NCI-H524 (cell line): ENCODE measurements around the gene RRN3.
"Not testable (repeated sequence)": the region's sequence is repeated elsewhere in the genome, so short reads cannot be mapped to it uniquely, and the experiment has no call there.

ENCODE experiments used
- DNase-seq, 2 experiments: peaks; one replicate each; lab custom pipeline; 2025; lab: John Stamatoyannopoulos, UW

Gene RRN3, protein sequence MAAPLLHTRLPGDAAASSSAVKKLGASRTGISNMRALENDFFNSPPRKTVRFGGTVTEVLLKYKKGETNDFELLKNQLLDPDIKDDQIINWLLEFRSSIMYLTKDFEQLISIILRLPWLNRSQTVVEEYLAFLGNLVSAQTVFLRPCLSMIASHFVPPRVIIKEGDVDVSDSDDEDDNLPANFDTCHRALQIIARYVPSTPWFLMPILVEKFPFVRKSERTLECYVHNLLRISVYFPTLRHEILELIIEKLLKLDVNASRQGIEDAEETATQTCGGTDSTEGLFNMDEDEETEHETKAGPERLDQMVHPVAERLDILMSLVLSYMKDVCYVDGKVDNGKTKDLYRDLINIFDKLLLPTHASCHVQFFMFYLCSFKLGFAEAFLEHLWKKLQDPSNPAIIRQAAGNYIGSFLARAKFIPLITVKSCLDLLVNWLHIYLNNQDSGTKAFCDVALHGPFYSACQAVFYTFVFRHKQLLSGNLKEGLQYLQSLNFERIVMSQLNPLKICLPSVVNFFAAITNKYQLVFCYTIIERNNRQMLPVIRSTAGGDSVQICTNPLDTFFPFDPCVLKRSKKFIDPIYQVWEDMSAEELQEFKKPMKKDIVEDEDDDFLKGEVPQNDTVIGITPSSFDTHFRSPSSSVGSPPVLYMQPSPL

GRCh38 chr16:15093955-15094827, at the start of gene RRN3:
Gene RRN3 (minus strand): TSS chr16:15094272. CDS start chr16:15094233, 39 bp downstream.
- DNase-seq: peak; percentile 84 to 95

DNA sequence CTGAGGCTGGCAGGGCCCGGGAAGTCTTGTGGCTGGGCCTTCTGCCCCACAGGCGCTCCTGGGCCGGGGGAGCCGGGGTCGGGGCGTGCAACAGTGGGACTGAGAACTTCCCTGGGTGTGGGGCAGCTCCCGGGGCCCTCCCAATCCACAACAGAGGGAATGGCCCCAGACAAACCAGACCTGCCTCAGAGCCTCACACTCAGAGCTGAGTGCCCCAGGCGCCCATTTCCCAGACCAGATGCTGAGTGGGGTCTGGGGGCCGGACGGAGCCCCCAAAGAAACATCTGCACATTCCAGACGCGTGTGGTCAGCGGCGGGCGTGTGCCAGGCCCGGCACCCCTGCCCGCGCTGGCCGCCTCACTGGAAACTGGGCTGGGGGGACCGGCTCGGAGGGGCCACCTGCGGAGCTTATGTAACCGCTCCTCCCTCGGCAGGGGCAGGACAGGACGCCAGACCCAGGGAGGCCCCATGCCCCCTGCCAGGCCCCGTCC, 49.6 kb upstream of the RRN3 start:
- not testable (repeated sequence) for DNase-seq

GRCh38 chr16:15142891-15143600, 49.0 kb upstream of the RRN3 start:
- DNase-seq: not testable (repeated sequence)

GRCh38 chr16:15142107-15142890, 48.2 kb upstream of the RRN3 start:
- DNase-seq: not testable (repeated sequence)

GRCh38 chr16:15141586-15141985, 47.5 kb upstream of the RRN3 start:
- no peak for DNase-seq

GRCh38 chr16:15140444-15141365, 46.6 kb upstream of the RRN3 start:
- DNase-seq: not testable (repeated sequence)

DNA sequence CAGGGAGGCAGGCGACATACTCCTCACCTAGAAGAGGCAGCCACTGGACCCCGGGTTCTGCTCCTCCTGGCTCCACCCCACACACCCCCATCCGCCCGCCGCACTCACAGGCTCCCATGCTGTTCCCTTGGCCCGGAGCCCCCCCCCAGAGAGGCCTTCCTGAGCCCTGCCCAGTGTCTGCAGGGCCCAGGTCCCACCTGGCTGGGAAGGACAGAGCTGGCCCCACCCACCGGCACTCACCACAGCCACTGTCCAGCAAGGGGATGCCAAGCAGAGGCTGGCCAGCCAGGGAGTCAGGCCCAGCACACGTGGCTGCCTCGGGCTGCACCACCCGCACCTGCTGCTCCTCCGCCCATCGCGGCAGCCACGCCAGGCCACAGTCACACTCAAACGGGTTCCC, 43.4 kb upstream of the RRN3 start:
- not testable (repeated sequence) for DNase-seq

DNA sequence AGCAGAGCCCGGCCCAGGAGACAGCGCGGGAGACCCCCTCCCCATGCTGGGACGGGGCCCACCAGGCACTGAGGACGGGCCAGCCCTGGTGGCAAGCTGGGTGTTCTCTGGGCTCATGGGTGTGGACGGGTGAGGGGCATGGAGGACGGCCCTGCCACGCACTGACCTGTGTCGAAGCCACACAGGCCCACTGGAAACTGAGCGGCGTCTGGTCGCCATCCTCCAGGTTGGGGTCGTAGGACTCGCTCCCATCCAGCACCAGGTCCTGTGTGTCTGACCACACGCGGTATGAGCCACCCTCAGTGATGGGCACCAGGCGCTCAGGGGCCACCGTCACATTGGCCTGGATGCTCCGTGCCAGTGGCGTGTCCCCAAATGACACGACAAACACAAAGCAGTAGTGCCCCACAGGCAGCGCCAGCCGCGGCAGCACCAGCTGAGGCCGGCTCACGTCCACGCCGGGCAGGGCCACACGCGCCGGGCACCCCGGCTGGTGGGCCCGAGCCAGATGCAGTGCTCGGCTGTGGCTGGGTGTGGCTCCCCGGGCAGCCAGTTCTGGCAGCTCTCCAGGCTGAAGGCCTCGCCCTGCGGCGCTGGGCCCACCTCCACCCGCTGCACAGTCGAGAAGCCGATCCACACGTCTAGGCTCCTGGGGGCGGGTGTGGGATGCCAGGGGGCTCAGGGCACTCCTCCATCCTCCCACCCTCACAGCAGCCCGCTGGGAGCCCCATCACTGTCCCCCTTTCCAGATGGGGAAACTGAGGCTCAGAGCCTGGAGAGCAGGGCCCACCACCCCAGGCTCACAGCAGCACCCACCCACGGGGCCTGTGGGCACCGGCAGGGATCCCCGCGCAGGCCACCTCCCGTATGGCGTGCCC, 41.6 kb upstream of the RRN3 start:
- DNase-seq: not testable (repeated sequence)

GRCh38 chr16:15134752-15135482, 40.8 kb upstream of the RRN3 start:
- DNase-seq: not testable (repeated sequence)

DNA sequence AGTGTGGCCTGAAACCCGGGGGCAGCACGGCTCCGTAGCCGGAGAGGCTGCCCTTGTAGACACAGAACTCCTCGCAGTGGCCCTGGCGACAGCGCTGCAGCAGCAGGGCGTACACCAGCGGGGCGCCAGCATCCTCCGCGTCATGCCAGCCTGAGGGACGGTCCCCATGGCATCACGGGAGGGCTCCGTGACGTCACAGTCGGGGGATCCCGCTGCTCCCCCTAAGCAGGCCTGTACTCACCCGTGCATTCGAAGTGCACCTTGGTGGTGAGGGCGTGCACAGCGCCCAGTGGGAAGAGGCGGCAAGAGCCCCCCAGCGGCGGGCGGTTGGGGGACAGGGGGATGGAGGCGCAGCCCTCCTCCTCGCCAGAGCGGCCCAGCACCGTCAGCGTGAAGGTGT, 39.5 kb upstream of the RRN3 start:
- DNase-seq: not testable (repeated sequence)

DNA sequence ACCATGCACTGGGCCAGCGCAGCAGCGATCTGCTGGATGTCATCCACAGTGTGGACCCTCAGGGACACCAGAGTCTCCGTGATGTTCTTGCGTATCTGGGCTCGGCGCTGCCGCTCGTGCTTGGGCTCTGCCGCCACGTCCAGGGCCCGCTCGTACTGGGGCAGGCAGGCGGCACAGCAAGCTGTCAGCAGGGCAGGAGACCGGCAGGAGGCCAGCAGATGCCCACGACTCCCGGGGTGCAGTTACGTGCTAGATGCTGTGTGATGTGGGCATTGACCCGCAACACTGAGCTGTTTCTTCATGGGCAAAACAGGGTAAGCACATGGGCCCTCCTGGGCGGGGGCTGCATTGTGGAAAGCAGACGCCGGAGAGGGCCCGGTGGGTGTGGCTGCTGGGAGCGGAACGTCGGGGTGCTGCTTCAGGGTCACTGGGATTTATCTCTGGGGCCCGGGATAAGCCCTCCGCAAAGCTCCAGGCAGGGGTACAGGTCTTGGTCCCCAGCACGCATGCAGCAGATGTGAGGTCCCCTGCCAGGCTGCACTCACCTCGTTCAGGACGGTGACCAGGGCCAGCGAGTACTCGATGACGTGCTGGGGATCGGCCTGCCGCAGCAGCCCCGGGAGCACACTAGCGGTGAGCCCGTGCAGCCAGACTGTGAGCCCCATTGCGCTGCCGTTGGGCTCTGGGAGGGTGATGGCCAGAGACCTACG, 38.8 kb upstream of the RRN3 start:
- DNase-seq: not testable (repeated sequence)

DNA sequence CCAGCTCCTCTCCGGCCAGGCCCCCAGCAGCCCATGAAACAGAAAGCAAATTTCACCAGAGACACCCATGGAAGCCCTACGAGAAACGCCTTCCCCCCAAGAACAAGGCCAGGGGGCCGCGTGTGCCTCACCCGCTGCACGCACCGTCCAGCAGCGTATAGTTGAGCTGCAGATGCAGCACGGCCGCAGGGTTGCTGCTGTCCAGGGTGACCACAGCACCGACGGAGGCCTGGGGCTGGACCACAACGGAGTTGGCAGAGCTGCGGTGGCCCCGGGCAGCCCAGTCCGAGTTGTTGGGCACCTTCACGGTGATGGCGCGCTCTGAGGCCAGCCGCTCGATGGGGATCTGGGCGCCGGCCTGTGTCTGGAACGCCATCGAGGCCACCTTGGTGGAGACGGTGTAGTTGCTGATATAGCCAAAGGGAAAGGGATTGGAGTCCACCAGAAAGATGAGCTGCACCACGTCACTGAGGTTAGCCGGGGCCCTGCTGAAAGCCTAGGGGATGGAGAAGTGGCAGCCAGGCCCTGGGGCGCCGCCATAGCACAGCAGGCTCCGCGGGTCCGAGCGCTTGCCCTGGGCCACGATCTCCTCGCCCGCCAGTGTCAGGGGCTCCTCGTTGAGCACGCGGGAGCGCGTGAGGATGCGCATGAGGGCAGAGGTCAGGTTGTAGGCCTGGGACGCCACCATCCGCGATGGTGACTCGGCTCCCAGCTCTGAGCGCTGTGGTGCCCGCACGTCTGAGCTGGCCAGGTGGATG, 37.0 kb upstream of the RRN3 start:
- not testable (repeated sequence) for DNase-seq

DNA sequence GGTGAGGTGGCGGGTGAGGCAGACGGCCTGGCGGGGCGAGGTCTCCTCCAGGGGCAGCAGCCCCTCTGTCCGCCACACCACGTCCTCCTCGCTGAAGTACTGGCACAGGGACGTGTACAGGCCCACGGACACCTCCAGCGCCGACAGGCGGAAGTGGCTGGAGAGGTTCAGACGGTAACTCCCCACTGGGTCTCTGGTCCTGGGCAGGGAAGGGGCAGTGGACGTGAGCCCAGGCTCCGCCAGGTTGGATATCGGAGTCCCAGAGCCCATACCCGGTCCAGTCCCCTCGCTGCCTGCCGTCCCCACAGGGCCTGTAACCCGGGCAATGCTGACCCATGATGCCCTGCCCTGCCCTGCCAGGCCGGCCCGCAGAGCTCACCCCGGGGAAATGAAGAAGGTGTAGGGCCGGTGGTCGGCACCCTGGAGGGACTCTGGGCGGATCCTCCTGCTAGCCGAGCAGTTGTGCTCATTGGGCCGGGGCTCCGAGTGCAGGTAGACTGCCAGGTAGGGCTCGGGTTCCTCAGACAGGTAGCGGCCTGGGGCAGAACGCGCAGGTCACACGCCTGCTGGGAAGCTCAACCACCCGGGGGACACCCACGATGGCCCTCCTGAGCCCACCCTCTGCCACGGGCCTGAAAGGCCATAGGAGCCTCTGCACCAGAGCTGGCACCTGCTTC, 36.3 kb upstream of the RRN3 start:
- not testable (repeated sequence) for DNase-seq

- DNase-seq: not testable (repeated sequence)
These were observed 33.8 kb upstream of the RRN3 start for GRCh38 chr16:15127641-15128425.
